ENCODE measurements around the gene TBC1D5. TPM values are rescaled to one million over a fixed set of nuclear protein-coding genes. Genes with fewer than 3 reads are reported as not detected.

The TBC1D5 gene
- total RNA-seq, 1 donor from 2014 or later, result 74.6 TPM

DNA sequence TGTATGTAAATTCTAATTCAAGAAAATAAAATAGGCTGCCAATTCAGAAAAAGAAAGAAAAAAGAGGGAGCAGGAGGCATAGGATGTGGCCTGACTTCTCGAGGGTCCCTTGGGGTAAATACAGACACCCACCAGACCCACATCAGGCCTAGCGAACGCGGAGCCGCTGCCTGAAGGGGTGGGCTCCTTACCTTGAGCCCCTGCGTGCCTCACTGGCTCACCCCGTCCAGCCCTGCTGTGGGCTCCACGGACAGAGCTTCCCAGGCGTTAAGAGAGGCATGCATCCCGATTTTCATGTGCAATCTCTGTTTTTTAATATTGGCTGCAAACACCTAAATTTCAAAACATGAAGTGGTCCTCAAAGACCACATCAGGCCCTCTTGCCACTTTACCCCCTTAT lies 599.9 kb downstream of the TBC1D5 start:
- no peaks in the 10 kb centered on the region for H3K9me3 ChIP-seq
- DNase-seq, result no peak
- H3K4me1 ChIP-seq, result no peaks in the 10 kb centered on the region
- no peak for ATAC-seq
- no peaks in the 10 kb centered on the region for H3K27me3 ChIP-seq
- TF ChIP-seq, protein P1, sequence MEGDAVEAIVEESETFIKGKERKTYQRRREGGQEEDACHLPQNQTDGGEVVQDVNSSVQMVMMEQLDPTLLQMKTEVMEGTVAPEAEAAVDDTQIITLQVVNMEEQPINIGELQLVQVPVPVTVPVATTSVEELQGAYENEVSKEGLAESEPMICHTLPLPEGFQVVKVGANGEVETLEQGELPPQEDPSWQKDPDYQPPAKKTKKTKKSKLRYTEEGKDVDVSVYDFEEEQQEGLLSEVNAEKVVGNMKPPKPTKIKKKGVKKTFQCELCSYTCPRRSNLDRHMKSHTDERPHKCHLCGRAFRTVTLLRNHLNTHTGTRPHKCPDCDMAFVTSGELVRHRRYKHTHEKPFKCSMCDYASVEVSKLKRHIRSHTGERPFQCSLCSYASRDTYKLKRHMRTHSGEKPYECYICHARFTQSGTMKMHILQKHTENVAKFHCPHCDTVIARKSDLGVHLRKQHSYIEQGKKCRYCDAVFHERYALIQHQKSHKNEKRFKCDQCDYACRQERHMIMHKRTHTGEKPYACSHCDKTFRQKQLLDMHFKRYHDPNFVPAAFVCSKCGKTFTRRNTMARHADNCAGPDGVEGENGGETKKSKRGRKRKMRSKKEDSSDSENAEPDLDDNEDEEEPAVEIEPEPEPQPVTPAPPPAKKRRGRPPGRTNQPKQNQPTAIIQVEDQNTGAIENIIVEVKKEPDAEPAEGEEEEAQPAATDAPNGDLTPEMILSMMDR (IDR thresholded peaks at IDR 0.05), result no peak
- intact Hi-C loops (cut with DNase I), result no loop called here
- H3K4me3 ChIP-seq, result no peak overlapping the region
- no peaks in the 10 kb centered on the region for H3K36me3 ChIP-seq
- no peak overlapping the region for H3K27ac ChIP-seq

DNA sequence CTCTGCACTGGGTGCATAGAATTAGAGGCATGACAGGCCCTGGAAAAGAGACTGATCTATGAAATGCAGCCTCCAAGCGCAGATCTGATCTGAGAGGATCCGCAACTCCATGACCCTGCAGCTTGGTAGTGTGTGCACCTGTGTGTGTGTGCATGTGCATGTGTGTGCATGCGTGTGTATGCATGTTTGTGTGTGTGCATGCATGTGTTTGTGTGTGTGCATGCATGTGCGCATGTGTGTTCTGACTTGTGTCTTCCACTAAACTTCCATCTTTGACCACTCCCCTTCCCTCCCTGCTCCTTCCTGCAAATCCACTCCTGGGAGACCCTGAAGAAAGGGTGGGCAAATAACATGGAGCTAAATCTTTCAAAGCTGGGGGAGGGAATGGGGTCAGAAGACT lies 600.7 kb downstream of the TBC1D5 start:
- Histone ChIP-seq H3K9me3 (no peaks in the 10 kb centered on the region), H3K27me3 (no peaks in the 10 kb centered on the region), H3K27ac (no peak overlapping the region), H3K36me3 (no peaks in the 10 kb centered on the region), H3K4me3 (no peak overlapping the region), H3K4me1 (no peaks in the 10 kb centered on the region)
- TF ChIP-seq, protein P1 (IDR thresholded peaks at IDR 0.05), result no peak
- ATAC-seq, result no peak
- intact Hi-C loops (cut with DNase I), result no loop called here
- no peak for DNase-seq

DNA sequence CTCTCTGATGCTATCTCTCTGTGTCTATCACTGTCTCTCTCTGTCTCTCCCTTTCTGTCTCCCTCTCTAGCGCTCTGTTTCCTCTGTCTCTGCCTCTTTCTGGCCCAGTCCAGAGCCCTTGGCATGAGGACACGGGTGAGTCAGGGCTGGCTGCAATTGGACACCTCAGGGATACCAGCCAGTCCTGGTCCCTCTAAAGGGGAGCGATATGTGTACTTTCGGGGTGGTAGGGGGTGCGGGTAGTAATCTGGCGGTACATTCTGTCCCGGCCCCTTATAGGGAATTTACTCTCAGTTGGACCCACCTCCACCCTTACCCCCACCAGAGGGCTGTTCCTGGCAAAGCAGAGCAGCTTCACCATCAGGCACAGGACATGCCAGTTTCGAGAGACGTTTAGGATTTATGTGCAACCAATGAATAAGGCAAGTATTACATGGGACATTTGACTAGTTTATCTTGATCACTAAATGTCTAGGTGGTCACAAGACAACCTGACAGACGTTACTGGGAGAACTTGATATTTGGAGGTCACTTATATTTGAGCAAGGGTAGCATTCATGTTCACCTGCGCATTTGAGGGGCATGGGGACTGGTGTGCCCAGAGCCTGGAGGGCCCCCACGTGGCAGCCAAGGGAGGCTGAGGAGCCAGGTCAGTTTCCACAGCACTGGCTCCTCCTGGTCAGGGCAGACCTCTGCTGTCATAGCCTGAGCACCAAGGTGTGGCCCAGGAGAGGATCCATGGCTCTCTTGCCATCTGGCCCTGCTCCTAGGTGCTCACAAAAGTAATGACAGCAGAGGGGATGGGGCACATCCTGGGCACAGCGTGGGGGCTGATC lies 601.5 kb downstream of the TBC1D5 start:
- Histone ChIP-seq H3K4me1 (no peaks in the 10 kb centered on the region), H3K9me3 (no peaks in the 10 kb centered on the region), H3K27me3 (no peaks in the 10 kb centered on the region), H3K4me3 (no peak overlapping the region), H3K27ac (no peak overlapping the region), H3K36me3 (no peaks in the 10 kb centered on the region)
- ATAC-seq (no peak), DNase-seq (no peak)
- intact Hi-C loops (cut with DNase I), result no loop called here
- TF ChIP-seq, protein P1 (IDR thresholded peaks at IDR 0.05), result no peak

DNA sequence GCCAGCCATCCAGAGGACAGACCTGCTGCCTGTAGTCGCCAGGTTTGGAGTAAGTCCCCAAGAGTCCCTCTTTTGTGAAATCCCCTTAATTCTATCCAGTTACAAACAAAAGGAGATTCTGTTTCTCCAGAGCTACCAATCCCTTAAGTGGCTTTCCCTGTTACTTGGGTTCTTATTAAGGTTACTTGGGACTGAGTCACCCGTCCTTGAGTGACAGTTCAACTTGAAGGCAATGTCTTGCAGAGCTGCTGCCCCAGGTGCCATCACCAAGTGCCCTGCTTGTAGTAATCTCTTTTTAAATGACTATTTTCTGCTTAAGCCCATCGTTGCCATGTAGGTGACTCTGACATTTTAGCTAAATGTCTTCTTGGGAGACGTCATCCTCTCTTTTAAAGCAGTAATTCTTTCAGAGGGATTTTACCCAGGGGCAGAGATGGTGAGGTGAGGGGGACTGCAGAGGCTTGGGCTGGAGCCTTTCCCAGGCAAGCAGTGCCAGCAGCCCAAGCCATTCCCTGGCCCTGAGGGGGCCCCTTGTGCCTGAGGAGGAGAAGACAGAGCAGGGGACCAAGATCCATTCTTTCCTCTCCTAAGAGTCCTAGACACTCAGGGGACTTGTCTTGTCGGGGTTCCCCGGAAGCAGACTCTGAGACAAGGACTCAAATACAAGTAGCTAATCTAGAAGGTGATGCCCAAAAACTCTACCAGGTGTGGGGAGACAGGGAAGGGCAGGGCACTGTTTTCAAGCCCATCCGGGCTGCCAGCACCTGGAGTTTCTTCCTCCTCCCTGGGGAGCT lies 604.0 kb downstream of the TBC1D5 start:
- Histone ChIP-seq H3K4me1 (no peaks in the 10 kb centered on the region), H3K27ac (no peak overlapping the region), H3K36me3 (no peaks in the 10 kb centered on the region), H3K9me3 (no peaks in the 10 kb centered on the region), H3K4me3 (no peak overlapping the region), H3K27me3 (no peaks in the 10 kb centered on the region)
- TF ChIP-seq, protein P1 (IDR thresholded peaks at IDR 0.05), result no peak
- ATAC-seq, result no peak
- intact Hi-C loops (cut with DNase I), result no loop called here
- DNase-seq, result no peak

DNA sequence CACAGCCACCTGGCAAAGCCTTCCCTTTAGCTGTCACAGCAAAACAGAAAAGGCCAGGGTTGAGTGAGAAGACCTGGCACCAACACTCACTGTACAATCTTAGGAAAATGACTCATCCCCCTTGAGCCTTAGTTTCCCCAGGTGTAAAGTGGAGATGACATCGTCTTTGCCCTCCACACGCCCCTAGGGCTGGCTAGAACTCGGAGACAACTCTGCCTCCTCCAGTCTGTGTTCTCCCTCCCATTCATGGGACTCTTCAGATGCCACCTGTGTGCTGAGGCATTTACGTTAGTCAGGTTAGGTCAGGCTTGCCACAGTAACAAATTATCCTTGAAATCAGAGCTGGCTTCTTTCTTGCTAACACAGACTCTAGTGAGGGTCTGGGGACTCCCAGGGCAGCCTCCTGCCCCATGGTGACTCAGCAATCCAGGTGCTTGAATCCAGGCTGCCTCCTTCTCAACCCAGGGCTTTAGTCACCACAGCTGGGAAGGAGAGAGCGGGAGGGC lies 605.1 kb downstream of the TBC1D5 start:
- Histone ChIP-seq H3K27me3 (no peaks in the 10 kb centered on the region), H3K4me3 (no peak overlapping the region), H3K4me1 (no peaks in the 10 kb centered on the region), H3K36me3 (no peaks in the 10 kb centered on the region), H3K27ac (no peak overlapping the region), H3K9me3 (no peaks in the 10 kb centered on the region)
- DNase-seq (no peak), ATAC-seq (no peak)
- intact Hi-C loops (cut with DNase I), result no loop called here
- TF ChIP-seq, protein P1 (IDR thresholded peaks at IDR 0.05), result no peak
